ACHN (cell line): Measurements from ENCODE around the gene EXD2.
"Not testable (repeated sequence)": the region's sequence is repeated elsewhere in the genome, so short reads cannot be mapped to it uniquely, and the experiment has no call there.

Experiments used
- DNase-seq: peaks from one replicate; pipeline ENCODE4 v3.0.0-alpha.2; 2015
- in situ Hi-C: cut with HindIII; loops from 2 replicates; pipeline ENCODE4 v1.10.0; 2017; ENCODE audit warnings: low sequenced_read_pairs, low pct_ligation_motif_present, low pct_unique_long_range_greater_than_20kb

Gene EXD2

DNA sequence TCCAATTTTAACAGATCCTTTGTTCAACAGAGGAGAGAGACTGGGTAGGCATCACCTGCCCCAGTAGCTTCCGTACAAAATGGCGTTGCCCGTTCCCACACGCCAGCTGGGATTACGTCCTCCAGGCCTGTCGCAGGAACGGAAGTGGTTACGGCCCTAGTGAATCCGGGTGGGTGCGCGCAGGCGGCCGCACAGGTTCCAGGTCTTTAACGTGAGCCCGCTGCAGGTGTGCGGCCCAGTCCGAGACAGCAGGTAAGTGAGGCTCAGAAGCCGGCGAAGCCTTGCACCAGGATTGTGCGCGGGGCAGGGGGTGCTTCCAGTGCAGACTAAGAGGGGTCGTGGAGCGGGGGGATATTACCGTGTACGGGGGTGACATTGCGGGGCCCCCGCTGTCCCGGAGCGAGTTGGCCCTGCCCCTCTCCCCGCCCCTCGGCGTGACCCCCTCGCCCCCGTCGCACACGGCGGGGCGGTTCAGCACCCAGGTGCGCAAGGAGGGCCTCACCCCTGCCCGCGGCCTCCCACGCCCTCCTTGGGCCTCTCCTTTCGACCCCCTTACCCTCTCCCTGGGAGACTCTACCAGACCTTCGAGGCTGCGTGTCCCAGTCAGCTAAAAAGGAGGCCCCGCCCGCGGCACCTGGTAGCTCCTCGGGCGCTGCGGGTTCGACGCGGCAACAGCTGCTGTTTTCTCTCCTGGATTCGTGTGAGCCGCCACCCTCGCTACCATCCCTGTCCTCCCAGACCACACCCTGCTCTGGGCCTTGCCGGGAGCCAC lies at the start of gene EXD2:
Gene EXD2 (plus strand): TSS at position 159 of the 772 bp plus-strand sequence. CDS start 17,973 bp downstream, outside the sequence.
- DNase-seq = peak; percentile 85
- in situ Hi-C loops = no loop called here

DNA sequence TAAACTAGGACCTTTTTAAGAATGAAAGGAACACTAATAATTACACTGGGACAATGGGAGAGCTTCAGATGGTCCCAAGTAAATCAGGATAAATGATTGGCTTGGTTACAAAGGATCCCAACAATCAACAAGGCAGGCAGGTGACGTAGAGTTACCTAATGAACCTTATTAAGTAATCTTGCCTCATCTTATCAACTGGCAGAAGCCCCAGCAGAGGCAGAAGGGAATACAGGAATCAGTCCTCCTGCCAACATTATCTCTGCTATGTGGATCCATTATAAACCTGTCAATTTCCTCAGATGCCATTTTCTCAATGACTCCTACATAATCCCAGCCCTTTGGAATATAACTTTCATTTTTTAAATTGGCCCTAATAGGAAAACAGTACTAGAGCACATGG lies 49.7 kb upstream of the EXD2 start:
- no peak for DNase-seq
- in situ Hi-C loops = no loop called here

DNA sequence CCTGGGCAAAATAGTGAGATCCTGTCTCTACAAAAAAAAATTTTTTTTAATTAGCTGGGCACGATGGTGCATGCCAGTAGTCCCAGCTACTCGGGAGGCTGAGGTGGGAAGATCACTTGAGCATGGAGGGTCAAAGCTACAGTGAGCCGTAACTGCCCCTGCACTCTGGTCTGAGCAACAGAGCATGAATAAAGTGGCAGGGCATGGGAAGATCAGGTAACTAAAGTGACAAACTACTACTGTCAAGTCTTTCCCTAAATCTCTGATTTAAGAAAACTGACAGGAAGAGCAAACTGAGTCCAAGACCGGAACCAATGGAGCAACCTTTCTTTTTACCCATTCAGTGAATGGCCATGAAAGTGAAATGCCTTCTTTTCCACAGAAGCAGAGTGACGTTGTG lies 49.2 kb upstream of the EXD2 start:
- no peak for DNase-seq
- in situ Hi-C loops = no loop called here

DNA sequence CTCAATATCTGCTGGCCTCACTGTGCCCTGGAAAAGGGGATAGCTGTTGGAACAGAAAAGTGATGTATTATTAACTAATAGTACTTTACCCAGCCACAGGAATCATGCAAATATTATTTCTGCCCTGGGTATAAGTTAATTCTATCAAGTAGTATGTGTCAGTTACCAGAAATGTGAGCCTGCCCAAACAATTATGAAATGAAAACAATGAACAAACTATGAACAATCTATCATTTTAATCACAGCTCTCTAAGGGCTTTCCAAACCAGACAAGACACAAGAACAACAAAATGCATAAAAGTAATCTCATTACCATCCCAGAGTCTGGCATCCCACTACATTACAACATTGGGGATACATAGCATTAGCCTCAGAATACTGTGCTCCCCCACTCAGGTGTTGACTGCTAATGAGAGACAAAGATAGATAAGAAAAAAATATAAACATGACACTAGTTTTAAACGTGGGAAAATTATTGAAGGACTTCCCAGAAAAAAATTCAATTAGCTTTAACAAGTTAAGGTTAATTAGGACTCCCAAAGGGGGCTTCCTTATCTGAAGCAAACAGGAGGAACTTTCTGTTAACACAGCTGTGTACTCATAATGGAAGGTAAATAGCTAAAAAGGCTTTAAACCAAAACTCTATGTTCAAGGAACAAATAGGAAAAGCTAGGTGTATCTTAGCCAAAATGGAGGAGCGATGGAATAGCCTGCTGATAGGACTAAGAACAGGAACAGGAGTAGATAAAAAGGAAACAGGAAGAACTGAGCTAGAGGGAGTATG lies 41.6 kb upstream of the EXD2 start:
- DNase-seq = no peak
- in situ Hi-C loops = no loop called here

GRCh38 chr14:69151458-69152180 lies 39.7 kb upstream of the EXD2 start:
- in situ Hi-C loops = no loop called here
- peak; percentile 69 for DNase-seq

GRCh38 chr14:69152181-69152901 lies 39.0 kb upstream of the EXD2 start:
- in situ Hi-C loops = no loop called here
- peak; percentile 32 for DNase-seq

DNA sequence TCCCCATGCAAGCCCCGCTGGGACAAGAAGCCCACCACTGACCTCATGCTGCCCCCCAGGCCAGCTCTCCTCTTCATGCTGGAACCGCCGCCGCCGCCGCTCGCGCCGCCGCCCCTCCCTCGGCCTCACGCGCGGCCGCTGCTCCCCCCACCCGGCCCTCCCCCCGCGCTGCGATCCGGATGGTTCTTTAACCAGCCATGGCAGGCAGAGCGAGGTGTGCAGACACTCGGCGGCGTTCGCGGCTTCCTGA lies 38.5 kb upstream of the EXD2 start, which contains the start of gene DCAF5:
Gene DCAF5 (minus strand): TSS at position 218 of the 250 bp plus-strand sequence. CDS start 141 bp downstream, at position 77.
- DNase-seq = no peak
- in situ Hi-C loops = no loop called here

GRCh38 chr14:69153152-69153872 lies 38.0 kb upstream of the EXD2 start:
- in situ Hi-C loops = no loop called here
- peak; percentile 92 for DNase-seq

GRCh38 chr14:69153873-69154270 lies 37.4 kb upstream of the EXD2 start:
- DNase-seq = peak; percentile 15

GRCh38 chr14:69154779-69155178 lies 36.5 kb upstream of the EXD2 start:
- DNase-seq = peak; percentile 53
- in situ Hi-C loops = no loop called here

More at GRCh38 chr14:69153873-69154270, 37.4 kb upstream of the EXD2 start:
- in situ Hi-C loops = no loop called here

- in situ Hi-C loops = no loop called here
- no peak for DNase-seq
Observed at GRCh38 chr14:69156224-69156623, 35.1 kb upstream of the EXD2 start.

GRCh38 chr14:69161590-69161989 lies 29.7 kb upstream of the EXD2 start:
- in situ Hi-C loops = no loop called here
- DNase-seq = no peak

DNA sequence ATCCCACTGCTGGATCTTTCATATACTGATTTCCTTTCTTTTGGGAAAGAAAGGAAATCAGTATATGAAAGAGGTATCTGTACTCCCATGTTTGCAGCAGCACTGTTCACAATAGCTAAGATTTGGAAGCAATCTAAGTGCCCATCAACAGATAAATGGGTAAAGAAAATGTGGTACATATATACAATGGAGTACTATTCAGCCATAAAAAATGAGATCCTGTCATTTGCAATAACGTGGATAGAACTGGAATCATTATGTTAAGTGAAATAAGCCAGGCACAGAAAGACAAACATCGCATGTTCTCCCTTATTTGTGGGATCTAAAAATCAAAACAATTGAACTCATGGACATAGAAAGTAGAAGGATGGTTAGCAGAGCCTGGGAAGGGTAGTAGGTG lies 25.5 kb upstream of the EXD2 start:
- in situ Hi-C loops, DNase-seq: not testable (repeated sequence)

DNA sequence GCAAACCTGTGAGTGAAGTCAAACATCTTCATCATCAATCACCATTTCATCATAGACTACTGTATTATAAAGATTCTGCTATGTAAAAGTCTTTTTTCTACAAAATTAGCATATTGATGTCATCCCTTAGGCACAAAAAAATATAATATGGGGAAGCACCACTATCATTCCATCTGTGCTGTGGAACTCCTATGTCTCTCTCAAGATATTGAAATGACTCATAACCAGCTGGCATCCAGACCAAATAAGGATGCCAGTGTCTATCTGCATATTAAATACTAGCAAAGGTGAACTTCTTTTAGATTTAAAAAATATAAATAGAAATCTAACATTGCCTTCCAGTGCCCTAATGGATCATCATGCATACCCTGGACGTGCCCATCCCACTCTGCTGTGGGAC lies 20.5 kb upstream of the EXD2 start:
- in situ Hi-C loops = no loop called here
- no peak for DNase-seq

DNA sequence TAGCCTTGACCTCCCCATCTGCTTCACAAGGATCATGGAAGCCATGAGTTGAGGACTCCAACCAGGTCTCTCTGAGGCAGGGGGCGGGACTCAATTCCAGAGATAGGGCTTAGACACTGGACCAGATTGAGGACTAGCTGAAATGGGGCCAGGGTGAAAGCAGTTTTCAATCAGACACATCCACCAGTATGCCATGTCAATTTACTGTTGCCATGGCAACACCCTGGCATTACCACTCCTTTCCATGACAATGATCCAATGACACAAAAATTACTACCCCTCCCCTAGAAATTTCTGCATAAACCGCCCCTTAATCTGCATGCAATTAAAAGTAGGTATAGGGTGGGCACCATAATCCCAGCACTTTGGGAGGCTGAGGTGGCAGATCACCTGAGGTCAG lies 19.7 kb upstream of the EXD2 start:
- in situ Hi-C loops = no loop called here
- no peak for DNase-seq

DNA sequence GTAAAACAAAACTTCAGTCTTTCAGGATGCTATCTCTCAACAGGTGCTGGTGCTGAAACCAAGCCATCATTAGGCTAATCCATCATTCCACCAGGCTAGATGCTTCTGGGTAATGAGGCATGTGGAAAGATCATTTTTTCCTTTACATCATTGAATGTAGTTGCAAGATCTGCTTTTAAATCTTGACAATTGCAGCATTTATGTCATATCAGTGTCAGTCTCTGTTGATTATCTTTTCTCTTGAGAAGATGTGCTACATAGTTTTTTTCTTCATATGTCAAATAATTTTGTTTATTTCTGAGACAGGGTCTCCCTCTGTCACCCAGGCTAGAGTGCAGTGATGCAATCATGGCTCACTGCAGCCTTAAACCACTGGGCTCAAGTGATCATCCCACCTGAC lies 16.2 kb upstream of the EXD2 start:
- in situ Hi-C loops = no loop called here
- DNase-seq = no peak

- in situ Hi-C loops = no loop called here
Observed at GRCh38 chr14:69181491-69181890, 9.8 kb upstream of the EXD2 start.

GRCh38 chr14:69182580-69182979 lies 8.7 kb upstream of the EXD2 start:
- DNase-seq, in situ Hi-C loops: not testable (repeated sequence)

More at GRCh38 chr14:69181491-69181890, 9.8 kb upstream of the EXD2 start:
- no peak for DNase-seq
